ENCODE results near the gene APBA2. TPM values are rescaled to one million over a fixed set of nuclear protein-coding genes. Genes with fewer than 3 reads are reported as not detected.

The APBA2 gene
- total RNA-seq, 1 donor = 4.7 TPM

- no peak for DNase-seq (ENCODE audit: low read depth)
Measured at GRCh38 chr15:29140475-29141307, 254.9 kb downstream of the APBA2 start.

GRCh38 chr15:29141308-29142128, 255.7 kb downstream of the APBA2 start:
- TF ChIP-seq CTCF (IDR thresholded peaks at IDR 0.05; ENCODE audit: insufficient read depth, low read depth, low read length) = no peak
- DNase-seq (ENCODE audit: low read depth) = no peak

More at GRCh38 chr15:29140475-29141307, 254.9 kb downstream of the APBA2 start:
- no peak overlapping the region for H3K4me3 ChIP-seq (ENCODE audit: low read depth, low read length)
- no peak for TF ChIP-seq CTCF (IDR thresholded peaks at IDR 0.05; ENCODE audit: insufficient read depth, low read depth, low read length)

GRCh38 chr15:29142129-29142747, 256.5 kb downstream of the APBA2 start:
- no peak for TF ChIP-seq CTCF (IDR thresholded peaks at IDR 0.05; ENCODE audit: insufficient read depth, low read depth, low read length)
- no peak for DNase-seq (ENCODE audit: low read depth)
- no peak overlapping the region for H3K4me3 ChIP-seq (ENCODE audit: low read depth, low read length)

More at GRCh38 chr15:29141308-29142128, 255.7 kb downstream of the APBA2 start:
- no peak overlapping the region for H3K4me3 ChIP-seq (ENCODE audit: low read depth, low read length)

GRCh38 chr15:29143293-29143692, 257.5 kb downstream of the APBA2 start:
- TF ChIP-seq CTCF (IDR thresholded peaks at IDR 0.05; ENCODE audit: insufficient read depth, low read depth, low read length) = no peak
- no peak overlapping the region for H3K4me3 ChIP-seq (ENCODE audit: low read depth, low read length)
- DNase-seq (ENCODE audit: low read depth) = no peak

GRCh38 chr15:29143909-29144635, 258.3 kb downstream of the APBA2 start:
- DNase-seq (ENCODE audit: low read depth) = peak; percentile 37
- no peak overlapping the region for H3K4me3 ChIP-seq (ENCODE audit: low read depth, low read length)
- no peak for TF ChIP-seq CTCF (IDR thresholded peaks at IDR 0.05; ENCODE audit: insufficient read depth, low read depth, low read length)

- no peak overlapping the region for H3K4me3 ChIP-seq (ENCODE audit: low read depth, low read length)
- no peak for TF ChIP-seq CTCF (IDR thresholded peaks at IDR 0.05; ENCODE audit: insufficient read depth, low read depth, low read length)
Measured at GRCh38 chr15:29149738-29150075, 263.9 kb downstream of the APBA2 start.

More at GRCh38 chr15:29149738-29150075, 263.9 kb downstream of the APBA2 start:
- DNase-seq (ENCODE audit: low read depth) = no peak
